Activated T-cell treated with anti-CD3 and anti-CD28 coated beads for 24 hours (primary cell): Measurements from ENCODE around the gene MYO18A.
"Not testable (repeated sequence)": the region's sequence is repeated elsewhere in the genome, so short reads cannot be mapped to it uniquely, and the experiment has no call there.

ENCODE experiments used
- DNase-seq: peaks from one replicate; pipeline ENCODE4 v3.0.0-alpha.2; 2020; ENCODE audit warnings: low read depth

The MYO18A gene

DNA sequence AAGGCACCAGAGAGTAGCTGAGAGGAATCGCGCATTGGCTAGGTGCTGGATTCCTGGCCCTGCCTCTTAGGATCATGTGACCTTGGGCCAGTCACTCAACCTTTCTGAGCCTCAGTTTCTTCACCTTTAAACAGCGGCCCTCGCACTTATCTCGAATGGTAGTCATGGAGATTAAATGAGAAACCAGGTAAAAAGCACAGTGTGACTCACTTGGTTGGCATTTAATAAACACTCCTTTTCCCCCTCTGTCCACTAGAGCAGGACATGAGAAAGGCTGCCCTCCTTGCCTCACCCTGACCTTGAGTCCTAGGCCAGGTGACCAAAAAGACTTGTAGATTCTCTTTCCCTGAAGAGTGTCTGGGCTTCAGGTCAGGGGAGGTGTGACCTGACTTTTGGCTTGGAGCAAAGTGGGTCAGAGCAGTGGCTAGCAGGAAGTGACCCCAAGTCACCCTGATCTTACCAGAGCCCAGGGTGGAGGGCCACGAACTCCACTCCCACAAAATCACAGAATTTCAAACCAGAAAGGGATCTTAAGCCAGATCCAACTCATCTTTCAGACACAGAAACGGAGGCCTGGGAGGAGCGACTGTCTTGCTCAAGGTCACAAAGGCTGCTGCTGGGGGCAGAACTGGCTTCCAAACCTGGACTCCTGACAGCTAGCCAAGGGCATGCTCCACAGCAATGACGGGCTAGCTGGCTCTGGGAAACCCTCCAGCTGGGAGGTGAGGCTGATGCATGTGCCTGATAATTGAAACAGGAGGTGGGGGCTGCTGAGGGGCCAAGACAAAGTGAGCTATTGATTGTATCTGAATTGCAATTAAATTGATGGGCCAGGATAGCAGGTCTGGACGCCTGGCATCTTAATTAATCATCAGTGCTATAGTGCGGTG is 72.0 kb downstream of the MYO18A start:
- no peak for DNase-seq

DNA sequence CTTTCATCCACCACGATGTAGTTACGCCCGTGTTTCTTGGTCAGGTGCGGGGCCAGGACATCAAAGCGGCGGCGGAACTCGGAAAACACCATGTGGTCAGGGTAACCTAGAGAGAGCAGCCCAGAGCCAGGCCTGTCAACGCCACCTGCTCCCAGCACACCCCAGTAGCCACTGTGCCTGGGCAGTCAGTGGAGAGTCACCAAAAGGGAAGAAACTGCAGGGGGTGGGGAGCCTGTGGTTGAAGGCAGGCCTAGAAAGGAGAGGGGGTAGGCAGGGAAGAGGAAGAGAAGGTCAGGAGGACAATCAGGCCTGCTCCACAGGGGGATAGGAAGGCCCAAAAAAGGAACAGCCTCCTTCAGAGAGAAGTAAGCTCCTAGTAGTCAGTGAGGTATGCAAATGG is 73.1 kb downstream of the MYO18A start:
- no peak for DNase-seq

DNA sequence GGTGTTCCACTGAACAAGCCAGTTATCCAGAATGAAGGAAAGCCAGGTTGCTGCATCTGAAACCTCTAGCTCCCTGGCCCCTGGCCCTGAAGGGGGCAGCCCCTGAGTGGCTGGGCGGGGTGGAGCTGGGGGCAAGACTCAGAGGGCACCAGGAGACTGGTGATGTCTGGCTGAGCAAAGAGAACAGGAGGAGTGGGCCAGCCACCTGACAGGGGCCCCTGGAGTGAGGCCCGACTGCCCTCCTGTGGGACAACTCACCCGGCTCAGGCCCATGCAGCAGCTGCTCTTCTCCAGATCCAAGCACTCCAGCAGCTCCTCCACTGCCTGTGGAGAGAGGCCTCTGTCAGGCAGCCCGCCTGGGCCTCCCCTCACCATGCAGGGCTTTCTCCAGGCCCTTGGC is 76.9 kb downstream of the MYO18A start:
- no peak for DNase-seq

- no peak for DNase-seq
These were observed 77.4 kb downstream of the MYO18A start for GRCh38 chr17:29102741-29103181.

DNA sequence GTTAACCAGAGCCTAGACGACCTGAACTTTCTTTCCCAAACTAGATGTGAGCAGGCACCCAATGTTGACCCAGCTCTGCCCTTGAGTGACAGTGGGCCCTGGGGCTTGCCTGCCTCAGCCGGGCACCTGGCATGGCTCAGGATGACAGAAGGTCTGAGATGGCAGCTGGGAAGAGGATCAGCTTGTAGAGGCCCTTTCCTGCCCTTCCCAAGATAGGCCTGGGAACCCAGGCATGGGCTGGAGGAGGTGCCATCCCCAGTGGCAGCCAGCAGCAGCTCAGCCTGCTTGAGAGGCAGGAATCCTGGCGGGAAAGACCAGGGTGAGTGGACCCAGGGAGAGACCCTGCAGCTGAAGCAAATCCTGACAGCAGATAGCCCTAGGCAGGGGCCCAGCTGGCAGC is 78.2 kb downstream of the MYO18A start:
- no peak for DNase-seq

- DNase-seq, result no peak
These were observed 79.9 kb downstream of the MYO18A start for GRCh38 chr17:29100296-29100695.

GRCh38 chr17:29099527-29099926 is 80.7 kb downstream of the MYO18A start:
- DNase-seq, result no peak

GRCh38 chr17:29096094-29096493 is 84.1 kb downstream of the MYO18A start:
- DNase-seq, result no peak

DNA sequence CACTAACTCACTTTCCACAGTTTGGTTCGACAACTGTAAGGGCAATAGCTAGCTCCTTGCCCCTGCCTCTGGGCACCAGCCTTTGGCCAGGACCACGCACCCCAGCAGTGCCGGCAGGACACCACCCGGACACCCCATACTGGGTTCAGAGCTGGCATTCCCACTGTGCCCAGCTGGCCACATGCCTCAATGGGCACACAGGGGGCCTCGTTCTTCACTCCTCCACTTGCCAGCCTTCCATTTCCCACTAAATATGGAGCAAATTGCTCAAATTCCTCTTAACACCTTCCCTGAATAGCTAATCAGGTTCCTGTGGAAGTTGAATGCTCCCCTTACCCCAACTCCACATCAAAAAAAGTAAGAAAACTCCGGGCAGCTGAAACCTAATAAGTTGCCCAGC is 84.8 kb downstream of the MYO18A start:
- no peak for DNase-seq

DNA sequence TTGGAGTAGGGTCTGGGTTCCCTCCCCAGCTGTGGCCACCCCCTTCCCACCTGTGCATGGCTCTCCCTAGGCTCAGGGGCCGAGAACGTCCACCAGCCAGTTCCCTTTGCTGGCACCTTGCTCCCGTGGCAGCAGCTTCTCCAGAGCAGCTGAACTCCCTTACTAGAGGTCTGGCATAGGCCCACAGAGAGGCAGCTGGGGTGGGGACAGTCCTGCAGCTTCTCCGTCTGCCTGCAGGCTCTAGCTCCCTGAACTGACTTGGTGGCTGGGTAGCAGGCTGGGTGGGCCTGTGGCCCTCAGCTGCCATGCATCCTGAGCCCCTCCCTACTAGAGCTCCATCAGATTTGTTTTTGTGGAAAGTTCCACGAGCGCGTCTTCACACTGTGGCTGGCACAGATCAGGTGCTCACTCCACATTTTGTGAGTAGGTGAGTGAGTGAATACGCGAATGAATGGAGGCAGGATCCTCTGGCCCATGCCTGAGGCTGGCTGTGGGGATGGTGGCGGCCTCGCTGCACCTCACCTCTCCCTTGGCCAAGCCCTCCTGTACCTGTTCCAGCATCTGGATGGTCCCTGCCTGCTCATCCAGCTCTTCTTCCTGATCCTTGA is 86.0 kb downstream of the MYO18A start:
- DNase-seq, result no peak

DNA sequence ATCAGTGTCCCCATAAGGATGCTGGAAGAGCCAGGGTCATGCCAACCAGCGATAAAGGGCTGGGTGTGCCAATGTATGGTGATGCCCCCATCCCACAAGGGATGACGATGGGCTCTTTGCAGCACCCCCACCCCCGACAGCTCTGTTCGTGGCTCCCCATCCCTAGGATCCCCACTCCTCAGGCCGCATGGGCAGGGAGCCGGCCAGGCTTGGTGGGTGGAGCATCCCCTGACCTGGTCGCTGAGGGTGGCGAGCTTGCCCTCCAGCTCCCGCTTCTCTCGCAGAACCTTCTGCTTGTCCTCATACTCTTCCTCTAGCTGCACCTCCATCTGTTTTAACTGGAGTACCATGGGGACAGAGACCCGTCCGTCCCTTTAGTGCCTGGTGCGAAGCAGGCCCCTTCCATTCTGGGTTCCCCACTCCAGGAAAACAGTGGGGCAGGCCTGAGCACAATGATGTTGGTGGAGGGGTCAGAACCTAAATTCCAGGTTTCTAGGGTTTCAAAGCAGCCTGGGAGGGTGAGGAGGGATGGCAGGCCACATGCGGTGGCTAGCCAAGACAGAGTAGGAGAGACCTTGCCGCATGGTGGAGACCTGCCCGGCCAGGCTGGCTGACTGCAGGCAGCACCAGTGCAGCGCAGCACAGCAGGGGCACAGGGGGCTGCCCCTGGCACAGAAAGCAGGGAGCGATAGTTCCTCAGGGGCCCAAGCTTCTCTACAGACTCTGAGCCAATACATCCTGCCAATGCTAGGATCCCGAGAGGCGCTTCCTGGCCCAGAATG is 86.9 kb downstream of the MYO18A start:
- no peak for DNase-seq

GRCh38 chr17:29091606-29092289 is 88.5 kb downstream of the MYO18A start:
- no peak for DNase-seq

DNA sequence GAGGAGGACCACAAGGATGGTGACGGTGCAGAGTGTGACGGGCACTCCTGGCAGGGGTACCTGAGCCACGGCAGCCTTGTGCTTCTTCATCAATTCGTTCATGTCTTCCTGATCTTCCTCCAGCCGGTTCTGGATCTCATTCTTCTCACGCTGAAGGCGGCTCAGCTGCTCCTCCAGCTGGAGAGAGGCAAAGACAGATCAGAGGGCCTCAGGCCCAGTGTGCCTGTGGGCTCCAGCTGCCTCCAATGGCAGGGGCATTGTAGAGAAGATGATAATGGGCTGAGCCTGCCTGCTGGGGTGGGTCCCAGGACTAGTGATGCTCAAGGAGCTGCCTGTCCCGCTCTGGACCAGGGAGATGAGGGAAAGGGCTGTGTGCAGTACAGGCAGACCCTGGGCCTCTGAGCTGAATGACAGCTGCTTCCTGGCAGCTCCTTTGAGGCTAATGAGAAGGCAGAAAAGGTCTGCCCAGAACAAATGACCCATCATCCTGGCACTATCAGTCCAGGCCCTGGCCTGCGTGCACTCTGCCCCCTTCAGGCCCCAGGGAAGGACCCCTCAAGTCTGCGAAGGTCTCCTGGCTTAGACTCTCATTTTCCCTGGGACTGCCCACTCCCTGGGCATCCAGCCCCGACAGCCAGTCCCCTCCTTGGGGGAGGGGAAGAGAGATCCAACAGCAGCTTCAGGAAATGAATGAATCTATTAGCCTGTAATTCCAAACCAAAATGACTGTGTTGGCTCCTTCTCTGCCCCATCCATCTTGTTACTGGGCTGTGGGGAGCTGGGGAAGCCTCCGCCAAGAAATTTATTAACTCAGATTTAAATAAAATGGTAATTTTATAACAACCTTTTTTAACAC is 89.2 kb downstream of the MYO18A start:
- DNase-seq, result no peak

DNA sequence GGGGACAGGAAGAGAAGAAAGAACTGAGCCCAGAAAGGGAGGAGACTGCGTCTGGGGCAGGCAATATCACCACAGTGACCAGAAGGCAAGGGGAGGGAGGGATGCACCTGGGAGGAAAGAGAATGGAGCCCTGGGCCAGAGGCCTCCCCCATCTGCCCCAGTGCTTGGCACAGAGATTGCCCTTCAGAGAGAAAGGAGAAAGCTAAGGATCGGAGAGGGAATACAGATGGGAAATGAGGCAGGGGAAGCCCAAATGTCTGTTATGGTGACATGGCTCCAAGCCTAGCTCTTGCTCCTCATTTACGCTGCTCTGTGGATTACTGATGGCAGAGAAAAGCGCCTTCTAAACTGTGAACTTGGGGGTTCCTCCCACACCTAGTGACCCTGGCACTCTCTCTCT is 90.1 kb downstream of the MYO18A start:
- no peak for DNase-seq

DNA sequence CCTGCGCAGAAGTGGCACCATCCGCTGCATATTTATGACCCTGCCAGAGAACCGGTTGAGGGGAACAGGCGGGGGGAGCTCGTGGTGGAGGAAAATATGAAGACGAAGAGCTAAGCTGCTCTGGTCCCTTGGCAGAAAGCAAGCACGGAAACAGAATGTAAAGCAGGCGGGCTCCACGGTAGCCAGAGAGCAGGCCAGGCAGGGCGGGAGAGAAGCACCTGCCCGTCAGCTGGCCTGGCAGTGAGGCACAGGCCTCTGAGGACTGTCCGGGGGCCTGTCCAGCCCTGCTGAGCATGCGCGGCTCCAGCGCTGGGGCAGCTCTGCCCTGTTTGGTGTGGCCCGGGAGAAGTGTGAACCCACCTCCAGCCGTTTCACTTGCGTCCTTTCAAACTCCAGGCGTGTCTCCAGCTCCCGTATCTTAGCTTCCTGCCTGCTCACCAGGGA is 90.6 kb downstream of the MYO18A start:
- DNase-seq, result no peak

- not testable (repeated sequence) for DNase-seq
These were observed 91.4 kb downstream of the MYO18A start for GRCh38 chr17:29088782-29089181.

DNA sequence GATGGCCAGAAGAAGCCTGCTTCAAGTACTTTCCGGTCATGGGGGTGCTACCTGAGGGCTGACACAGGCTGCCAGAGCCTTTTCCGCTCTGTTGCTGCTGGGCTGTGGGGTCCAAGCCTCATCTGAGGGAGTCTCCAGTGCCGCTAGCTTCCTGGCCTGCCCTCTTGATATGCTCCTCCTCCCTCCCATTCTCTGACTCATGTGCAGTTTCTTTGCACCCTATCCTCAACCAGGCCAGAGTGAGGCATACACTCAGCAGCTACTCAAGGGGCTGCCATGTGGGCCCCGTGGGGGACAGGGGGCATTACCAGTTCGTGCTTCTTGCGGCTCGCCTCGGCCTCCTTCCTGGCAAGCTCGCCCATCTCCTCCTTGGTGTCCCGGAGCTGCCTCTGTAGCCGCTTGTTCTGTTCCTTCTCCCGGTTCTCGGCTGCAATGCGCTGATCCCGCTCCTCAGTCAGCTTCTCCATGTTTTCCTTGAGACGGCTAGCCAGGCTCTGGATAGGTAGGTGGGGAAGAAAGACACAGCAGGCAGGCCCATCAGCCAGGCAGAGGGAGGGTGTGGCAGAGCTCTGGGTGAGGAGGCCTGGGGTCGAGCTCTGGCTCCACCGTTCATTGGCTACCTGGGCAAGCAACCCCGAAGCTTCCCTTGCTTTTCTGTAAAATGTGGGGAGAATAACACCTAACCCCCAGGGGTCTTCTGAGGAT is 93.4 kb downstream of the MYO18A start:
- DNase-seq, result no peak

GRCh38 chr17:29085223-29085622 is 95.0 kb downstream of the MYO18A start:
- no peak for DNase-seq

DNA sequence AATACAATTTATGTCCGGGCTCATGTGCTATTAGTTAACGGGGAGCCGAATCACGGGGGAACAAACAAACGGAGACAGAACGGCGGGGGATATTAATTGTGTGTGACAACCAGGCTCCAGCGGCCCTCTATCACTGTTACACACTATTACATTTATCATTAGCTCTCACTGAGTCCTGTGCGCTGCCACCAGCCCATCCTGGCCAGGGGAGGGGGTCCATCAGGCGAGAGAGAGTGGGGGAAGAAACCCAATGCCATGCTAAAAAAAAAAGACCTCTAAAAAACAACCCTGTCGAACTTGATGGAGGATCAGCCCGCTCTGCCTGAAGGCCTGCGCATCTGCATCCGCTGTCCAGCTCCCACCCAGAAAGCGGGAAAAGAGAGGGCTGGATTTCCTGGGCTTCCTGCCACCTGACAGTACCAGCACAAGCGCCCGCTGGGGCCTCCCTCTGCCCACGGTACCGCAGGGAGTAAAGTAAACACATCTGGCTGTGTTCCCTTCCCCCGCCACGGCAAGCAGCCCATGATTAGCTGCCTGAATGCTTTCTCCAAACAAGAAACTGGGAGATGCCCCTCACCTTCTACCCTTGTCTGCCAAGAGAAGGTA is 95.6 kb downstream of the MYO18A start:
- DNase-seq, result no peak

GRCh38 chr17:29080965-29081364 is 99.2 kb downstream of the MYO18A start:
- no peak for DNase-seq
